GM19455 (cell line): ENCODE data around the gene FAM237A.

Source experiments
- ATAC-seq: cut with Tn5 transposase; IDR thresholded peaks from one replicate; pipeline ENCODE4 v1.9.1; 2021; ENCODE audit not compliant: unreplicated experiment

Gene FAM237A

DNA sequence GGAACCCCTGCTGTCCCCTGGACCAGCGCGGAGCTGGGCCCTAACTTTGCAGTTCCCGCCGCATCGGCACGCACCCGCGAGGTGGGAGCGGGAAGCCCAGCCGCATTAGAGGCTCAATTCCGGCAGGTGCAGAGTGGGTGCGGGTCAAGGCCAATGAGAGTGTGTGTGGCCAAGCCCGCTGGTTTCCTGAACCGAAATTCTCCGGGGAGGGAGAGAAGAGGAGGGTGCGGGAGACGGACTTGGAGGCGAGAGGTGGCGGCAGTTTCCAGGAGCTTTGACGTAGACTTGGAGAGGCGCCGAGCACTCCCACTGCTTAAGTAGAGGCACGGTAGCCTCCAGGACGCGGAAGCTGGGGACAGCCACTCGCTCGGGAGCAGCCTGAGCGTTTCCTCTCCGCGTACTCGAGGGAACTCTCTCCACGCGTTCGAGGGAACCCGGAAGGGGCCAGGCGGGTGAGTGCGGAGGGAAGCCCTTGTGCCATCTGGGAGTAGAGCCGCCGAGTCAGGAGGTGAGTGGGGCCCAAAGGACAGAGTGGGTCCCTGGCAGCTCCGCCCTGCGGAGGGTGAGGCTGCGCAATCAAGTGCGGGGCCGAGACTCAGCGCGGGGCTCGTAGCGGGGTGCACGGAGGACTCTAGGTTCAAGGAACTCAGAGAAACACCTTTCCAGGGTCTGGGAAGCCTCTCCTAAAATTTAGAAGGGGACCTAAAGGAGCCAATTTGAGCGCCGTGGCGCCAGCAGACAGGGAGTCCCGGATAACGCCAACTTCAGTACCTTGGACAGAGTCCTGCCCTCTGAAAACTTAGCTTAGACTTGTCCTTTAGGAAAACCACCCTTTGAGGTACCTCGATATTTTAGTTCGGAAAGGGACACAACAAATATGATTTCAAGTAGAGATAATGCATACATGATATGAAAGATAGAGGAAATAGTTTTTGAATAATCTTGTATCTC, at the start of gene FAM237A:
Gene FAM237A (plus strand): TSS at position 413 of the 951 bp plus-strand sequence. CDS start 1,750 bp downstream, outside the sequence.
- ATAC-seq, result no peak

DNA sequence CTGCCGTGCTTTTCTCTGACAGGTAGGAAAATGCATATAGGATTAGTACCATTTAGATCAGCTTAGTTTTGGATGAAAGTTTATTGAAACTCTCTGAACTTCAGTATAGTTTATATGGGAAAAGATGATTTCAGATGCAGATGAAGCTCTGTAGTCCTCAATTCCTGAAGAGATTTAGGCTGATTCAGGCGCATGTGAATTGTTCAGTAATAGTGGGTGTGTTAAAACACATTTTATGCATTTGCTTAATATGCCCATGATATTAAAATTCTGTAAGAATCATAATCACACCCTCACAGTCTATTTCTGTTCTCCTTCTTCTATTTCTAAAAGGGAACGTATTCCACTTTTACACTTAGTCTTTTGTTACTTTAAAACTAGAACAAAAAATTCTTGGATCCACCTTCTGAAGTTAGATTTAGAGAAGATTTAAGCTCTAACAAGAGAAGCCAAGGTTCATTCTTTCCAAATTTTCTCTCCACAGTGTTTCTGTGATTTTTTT, 44.5 kb upstream of the FAM237A start:
- no peak for ATAC-seq

DNA sequence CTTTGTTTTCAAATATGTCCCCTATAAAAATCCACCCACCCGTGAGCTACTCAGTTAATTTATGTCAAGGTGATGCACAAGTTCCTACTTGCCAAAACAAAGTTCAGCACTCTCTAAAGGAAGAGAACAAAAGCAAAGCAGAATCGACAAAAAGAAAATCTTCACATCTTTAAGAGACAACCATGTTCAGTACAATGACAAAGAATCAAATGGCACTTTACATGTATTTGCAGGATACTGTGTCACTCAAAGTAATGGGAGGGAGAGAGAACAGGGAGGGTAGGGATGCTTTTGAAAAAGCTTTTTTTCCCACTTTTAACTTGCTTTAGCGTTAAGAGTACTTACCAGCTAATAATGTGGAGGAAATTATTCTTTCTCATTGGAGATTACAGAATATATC, 39.0 kb upstream of the FAM237A start:
- no peak for ATAC-seq

DNA sequence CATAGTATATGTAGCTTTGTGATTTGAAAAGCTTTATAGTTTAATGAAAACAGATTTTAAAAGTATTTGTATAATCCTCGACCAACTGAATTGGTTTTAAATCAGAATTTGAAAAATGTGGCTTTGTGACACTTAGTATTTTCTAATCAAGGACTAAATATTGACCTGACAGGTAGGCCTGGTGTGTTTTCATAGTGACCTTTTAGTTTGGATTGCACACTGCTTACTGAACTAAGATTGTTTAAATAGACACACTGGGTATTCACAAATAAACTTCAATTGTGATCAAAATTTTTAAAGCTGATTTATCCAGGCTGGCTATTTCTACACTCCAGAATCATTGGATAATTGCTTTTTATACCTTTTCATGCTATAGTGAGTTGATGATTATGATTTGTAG, 31.8 kb upstream of the FAM237A start:
- no peak for ATAC-seq

DNA sequence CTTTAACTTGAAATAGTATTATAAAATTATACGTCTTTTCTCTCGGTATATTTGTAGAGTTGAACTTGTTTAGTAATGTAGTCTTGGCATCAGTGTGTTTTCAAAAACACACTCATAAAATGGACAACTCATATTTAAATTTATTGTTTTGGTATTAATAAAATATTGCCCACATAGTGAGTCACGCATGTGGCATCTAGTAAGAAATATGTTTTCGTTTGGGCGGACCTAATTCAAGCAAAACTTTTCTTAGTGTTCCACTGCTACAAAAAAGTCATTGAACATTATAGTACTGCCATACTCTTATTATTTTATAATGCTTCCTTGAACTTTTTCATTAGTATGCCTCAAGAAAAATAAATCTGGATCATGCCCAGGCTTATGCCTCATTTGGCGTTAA, 31.1 kb upstream of the FAM237A start:
- ATAC-seq, result no peak

DNA sequence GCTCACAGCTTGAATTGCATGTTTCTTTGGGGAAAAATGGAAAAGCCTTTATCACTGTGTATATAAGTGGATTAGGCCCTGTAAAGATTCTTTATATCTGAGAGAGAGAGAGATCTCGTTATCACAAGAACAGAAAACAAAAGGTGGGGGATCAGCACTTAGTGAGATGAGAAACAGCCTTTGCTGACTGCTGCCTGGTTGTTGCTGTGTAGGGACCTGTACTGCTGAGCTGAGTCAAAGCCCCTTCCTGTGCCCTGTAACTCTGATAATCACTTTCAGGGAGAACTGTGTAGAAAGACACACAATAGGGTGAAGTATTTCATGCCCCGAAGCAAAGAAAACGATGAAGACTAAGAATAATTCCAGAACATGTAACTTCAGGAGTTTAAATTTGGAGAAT, 30.6 kb upstream of the FAM237A start:
- no peak for ATAC-seq

DNA sequence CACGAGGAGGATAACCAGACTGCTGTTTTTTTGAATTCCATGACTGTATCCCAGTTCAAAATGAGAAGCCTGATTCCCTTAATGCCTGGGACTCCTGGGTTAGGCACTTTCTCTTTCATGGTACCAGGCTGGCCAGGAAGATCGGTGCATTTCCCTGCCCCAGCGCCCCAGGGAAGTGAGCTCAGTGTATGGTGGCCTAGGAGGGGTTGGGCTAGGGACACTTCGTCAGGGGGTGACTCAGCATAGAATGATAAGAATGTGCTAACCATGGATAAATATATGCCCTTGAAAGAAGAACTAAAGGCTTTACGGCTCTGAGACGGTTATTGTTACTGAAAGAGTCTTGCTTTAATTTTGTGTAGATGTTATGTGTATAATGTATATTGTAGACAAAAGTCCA, 27.5 kb upstream of the FAM237A start:
- no peak for ATAC-seq

DNA sequence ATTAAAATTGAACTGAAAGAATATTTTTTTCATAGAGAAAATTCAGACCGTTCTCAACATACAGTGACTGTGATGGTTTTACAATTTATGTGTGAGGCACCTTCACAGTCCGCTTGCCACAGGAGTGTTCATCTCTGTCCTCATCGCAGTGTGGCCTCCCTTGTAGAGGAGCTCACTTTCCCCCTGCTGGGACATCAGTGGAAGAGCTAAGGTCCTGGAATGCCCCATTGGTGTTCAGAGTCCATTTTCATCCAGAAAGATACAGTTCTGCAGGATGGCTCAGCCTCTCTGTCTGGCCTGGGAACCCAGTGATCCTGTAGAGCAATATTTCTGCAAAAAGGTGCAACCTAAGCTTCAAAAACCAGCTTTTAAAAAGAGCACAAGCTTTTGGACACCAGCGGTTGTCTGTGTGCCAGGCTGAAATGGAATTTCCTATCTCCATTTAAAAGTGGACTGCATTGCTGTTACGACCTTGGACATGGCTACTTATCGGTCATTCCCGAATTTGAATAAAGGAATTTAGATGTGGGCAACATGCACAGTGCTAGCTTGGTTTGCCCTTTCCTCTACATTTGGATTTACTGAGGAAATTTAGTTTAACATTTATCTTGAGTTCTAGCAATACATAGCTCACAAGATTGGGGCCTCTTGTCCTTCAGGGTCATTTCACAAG, 26.7 kb upstream of the FAM237A start:
- no peak for ATAC-seq

DNA sequence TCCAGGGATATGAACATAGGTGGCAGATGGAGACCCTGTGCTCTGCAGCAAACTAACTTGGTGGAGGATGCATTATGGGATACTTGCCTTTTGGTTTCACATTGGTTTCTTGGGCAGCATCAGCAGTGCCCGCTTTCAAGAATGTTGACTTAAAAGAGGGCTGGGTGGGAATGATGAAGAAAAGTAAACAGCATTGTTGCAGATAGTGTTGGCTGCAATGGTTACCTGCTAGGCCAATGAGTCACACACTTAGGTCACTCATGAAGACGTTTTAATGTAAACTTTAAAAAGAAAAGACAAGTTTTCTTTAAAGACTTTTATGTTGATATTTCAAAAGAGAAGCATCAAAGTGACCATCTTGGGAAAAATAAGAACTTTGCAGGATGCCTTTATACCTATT, 26.1 kb upstream of the FAM237A start:
- ATAC-seq, result no peak

DNA sequence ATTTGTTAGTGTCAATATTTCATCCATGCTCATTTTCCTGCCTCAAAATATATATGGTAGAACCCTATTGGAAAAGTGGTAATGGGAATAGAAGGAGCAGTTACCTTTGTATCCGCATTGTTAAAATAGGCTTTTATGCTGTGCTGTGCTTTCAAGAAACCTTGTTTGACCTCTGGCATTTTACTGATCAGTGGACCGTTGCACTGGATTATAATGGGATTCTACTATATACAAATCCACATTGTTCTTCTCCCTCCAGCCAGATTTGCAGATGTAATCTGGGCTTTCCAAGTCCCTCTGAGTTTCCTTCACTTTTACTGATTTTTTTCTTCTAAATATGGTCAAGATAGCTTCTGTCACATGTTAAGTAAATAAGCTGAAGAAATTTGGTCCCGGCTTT, 23.3 kb upstream of the FAM237A start:
- ATAC-seq, result no peak

DNA sequence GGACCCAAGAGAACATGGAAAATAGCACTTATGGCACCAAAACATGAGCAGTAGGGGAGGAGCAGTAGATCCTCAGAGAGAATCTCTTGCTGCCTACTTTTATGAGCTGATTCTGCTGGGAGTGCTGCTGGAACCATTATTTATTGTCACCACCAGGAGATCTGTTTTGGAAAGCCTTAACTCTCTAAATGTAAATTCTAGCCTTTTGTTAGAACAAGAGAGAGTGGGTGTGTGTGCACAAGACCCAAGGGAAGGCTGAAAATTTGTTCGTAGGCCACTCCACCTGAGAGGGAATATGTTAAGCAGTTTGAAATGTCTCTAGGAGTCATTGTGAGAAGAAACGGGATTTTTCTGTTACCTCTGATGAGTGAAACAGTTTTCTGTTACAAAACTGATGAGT, 16.2 kb upstream of the FAM237A start:
- no peak for ATAC-seq

DNA sequence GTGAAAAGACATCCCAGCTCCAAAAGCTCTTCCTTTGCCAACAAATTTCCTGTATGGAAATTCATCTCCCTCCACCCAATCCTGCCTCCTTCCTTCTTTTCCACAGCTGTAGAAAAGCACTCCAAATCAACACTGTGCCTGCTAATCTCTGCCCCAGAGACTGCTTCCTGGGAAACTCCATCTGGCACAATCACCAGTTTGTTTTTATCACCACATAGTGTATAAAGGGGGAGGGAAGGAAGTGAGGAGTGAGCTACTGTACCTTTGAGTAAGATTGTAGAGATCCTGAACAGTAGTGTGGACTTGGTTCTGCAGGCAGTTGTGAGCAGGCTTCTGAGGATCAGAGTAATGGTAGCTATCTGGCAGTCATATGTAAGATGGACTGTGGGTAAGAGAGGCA, 14.7 kb upstream of the FAM237A start:
- no peak for ATAC-seq

DNA sequence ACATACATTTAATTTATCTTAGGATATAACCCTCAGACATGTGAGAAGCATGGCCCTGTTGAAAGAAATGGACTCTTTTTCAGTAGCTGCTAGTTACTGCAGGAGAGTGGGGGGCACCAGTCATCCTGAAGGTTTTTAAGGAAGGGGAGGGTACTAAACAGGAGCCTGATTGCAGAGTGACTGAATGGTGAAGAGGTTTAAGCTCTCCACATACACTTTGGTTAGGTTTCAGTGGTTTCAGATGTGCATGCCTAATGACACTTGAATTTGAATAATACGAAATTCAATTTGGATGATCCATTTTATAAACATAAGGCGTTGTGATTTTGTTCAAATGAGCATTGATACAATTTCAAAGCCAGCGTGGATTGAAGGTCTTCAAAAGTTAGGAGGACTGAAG, 10.9 kb upstream of the FAM237A start:
- ATAC-seq, result no peak

DNA sequence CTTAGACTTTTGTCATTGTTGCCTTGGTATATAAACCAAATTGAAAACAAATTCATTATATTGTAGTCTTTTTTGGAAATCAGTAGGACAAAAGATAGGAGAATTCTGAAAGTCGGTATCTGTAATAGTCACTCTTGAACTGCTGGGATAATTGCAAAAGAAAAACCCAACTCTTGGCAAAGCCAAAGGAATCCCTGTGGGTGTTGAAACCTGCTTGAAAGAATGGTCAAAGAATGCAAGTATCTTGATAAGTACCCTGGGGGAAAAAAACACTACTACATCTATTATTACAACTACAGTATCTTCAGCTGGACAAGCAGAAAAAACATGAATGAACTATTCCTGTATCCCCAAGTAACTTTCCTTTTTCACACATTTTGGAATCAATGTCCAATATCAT, 7.3 kb upstream of the FAM237A start:
- no peak for ATAC-seq

DNA sequence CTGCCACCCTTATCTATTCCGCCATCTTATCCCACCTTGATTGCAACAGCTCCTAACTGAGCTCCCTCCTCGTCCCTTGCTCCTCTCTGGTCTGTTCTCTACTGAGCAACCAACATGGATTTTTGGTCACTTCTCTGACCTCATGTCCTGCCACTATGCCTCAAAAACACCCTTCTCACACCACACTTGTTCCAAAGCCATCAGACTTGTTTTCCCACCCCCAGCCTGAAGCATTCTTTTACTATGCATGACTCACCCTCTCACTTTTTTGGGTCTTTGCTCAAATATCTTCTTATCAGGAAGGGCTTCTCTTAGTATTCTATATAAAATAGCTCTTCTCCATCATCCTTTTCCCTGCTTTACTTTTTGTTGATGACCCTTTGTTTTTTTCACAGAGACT, 2.7 kb upstream of the FAM237A start:
- no peak for ATAC-seq

DNA sequence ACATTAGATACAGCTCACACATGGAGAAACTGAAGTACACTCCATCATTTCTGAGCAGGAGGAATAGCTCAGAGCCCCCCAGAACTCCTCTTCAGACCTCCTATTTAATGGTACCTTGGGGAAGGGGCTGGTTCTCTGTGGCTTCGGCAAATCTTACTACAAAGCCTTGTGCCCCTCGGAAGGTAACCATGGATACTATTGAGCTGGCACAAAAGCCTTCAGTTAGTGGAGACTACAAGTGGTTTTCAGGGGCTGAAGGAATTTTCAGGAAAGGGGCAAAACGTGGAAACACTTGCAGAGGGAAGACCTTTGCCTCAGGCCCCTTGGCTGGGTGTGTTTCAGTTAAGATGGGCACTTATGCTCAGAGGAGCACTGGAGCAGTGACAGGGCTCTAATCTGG, 1.1 kb upstream of the FAM237A start:
- ATAC-seq, result no peak

DNA sequence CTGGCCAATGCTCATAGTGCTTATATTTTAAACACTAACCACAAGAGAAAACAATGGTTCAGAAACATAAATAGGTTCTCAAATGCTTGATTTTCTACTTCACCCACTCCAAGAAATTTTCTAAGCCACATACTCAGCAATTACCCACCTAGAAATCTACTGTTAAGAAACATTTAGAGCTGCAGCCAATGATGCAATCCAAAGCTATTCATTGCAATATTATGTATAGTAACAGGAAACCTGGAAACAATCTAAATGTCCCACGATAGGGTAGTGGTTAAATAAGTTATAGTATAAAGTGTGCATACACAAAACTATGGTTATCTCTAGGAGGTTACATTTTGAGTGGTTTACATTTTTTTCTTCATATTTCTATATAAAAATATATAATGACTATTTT, 5.7 kb downstream of the FAM237A start:
- no peak for ATAC-seq

DNA sequence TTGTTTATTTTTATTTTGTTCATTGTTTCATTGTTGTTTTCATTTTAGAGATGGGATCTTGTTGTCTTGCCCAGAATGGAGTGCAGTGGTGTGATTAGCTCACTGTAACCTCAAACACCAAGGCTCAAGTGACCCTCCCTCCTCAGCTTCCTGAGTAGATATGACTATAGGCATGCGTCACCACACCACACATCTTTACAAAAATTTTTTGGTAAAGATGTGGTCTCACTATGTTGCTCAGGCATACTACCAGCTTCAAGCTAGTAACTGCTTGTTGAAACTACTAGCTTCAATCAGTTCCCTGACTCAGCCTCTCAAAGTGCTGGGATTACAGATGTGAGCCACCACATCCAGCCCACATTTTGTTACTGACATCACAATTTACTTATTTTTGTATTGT, 14.8 kb downstream of the FAM237A start:
- no peak for ATAC-seq

DNA sequence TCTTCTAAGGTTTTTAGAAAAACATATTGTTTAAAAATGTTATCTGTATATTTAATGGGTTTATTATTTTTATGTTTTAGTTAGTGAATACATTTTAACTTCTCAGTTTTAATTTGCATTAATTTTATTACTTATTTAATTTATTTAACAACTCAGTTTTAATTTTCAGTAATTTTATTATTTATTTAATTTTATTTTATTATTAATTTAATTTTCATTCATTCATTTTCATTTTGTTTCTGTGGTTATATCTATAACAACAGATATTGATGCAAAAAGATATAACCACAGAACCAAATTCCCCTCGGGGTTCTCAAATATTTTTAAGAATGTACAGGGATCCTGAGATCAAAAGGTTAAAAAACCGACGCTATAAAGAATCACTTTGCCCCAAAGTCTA, 23.0 kb downstream of the FAM237A start:
- ATAC-seq, result no peak

DNA sequence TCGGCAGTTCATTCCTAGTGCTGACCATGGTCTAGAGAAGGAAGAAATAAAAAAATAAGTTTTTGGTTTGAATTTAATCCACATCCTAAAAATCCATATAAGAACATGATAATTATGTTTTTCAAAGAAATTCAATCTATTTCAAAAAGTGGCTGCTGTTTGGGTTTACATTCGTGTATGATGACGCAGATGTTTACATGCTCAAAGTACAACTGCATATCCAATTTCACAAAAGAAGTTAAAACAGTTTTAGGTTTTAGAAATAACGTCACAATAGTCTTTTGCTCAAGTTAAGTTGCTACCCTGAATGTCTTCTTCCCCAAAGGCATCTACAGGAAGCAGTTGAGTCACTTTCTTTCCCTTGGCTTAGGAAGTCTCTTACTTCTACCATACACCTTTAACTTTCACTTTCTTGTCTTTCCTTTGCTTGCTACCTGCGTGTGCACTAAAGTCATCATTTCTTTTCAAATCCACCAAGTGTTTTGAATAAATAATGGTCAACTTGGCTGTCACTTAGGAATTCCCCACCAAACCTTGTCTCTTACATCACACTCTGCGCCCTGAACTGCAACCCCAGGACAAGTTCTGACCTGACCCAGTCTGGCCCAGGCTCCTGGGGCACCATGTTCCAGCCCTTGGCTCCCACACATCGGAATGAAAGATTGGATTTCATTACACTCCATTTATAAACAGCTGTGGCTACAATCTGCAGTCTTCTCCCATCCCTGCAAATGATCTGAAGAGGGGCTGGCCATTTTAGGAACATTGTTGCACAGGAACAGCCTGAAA, 28.4 kb downstream of the FAM237A start:
- ATAC-seq, result no peak

DNA sequence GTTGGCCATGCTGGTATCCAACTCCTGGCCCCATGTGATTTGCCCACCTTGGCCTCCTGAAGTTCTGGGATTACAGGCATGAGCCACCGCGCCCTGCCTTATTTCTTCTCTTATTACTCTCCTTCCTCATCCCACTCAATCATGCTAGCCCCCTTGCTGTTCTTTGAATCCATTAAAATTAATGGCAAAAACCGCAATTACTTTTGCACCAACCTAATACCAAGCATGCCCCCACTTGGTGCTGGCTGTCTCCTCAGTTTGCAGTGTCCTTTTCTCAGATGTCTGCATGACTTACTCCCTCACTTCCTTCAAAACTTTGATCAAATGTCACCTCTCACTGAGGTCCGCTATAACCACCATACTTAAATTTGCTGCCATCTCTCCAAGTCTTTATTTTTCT, 41.3 kb downstream of the FAM237A start:
- ATAC-seq, result no peak
